ENCODE data around the gene MSMB.
"Not testable (repeated sequence)": the region's sequence is repeated elsewhere in the genome, so short reads cannot be mapped to it uniquely, and the experiment has no call there.

MSMB gene

GRCh38 chr10:46006219-46006618 lies 39.9 kb downstream of the MSMB start:
- DNase-seq (ENCODE audit: low read depth in 2 of 2), result no peak

- DNase-seq (ENCODE audit: low read depth in 2 of 2), result no peak
Observed at GRCh38 chr10:46005383-46005782, 40.7 kb downstream of the MSMB start.

GRCh38 chr10:46004963-46005362 lies 41.1 kb downstream of the MSMB start:
- DNase-seq (ENCODE audit: low read depth in 2 of 2), result no peak

GRCh38 chr10:46002916-46003693 lies 43.0 kb downstream of the MSMB start:
- no peak for DNase-seq (ENCODE audit: low read depth in 2 of 2)

GRCh38 chr10:46002189-46002687 lies 43.8 kb downstream of the MSMB start:
- not testable (repeated sequence) for DNase-seq (ENCODE audit: low read depth in 2 of 2)

GRCh38 chr10:46001187-46001756 lies 44.8 kb downstream of the MSMB start:
- DNase-seq (ENCODE audit: low read depth in 2 of 2), result no peak

GRCh38 chr10:46000538-46000937 lies 45.5 kb downstream of the MSMB start:
- DNase-seq (ENCODE audit: low read depth in 2 of 2), result no peak

GRCh38 chr10:45999955-46000354 lies 46.1 kb downstream of the MSMB start:
- not testable (repeated sequence) for DNase-seq (ENCODE audit: low read depth in 2 of 2)

- no peak for DNase-seq (ENCODE audit: low read depth in 2 of 2)
Observed at GRCh38 chr10:45997994-45998763, 47.9 kb downstream of the MSMB start.

- no peak for DNase-seq (ENCODE audit: low read depth in 2 of 2)
Observed at GRCh38 chr10:45997557-45997956, 48.5 kb downstream of the MSMB start.

- DNase-seq (ENCODE audit: low read depth in 2 of 2), result not testable (repeated sequence)
Observed at GRCh38 chr10:45985590-45985989, 60.5 kb downstream of the MSMB start.

- DNase-seq (ENCODE audit: low read depth in 2 of 2), result not testable (repeated sequence)
Observed at GRCh38 chr10:45984473-45984872, 61.6 kb downstream of the MSMB start.

- DNase-seq (ENCODE audit: low read depth in 2 of 2), result not testable (repeated sequence)
Observed at GRCh38 chr10:45983538-45984186, 62.4 kb downstream of the MSMB start.

All from stimulated activated CD4-positive, alpha-beta T cell treated with anti-CD3 and anti-CD28 coated beads, Interleukin-12 subunit alpha, Interleukin-12 subunit beta, amount 100 ng/mL, for 24 hours (primary cell).